ENCODE data around the gene THOP1. TPM values are rescaled to one million over a fixed set of nuclear protein-coding genes. Genes with fewer than 3 reads are reported as not detected.

Gene THOP1
- total and polyA plus RNA-seq, 2 experiments from 2014 or later = 81.3 to 111 TPM

DNA sequence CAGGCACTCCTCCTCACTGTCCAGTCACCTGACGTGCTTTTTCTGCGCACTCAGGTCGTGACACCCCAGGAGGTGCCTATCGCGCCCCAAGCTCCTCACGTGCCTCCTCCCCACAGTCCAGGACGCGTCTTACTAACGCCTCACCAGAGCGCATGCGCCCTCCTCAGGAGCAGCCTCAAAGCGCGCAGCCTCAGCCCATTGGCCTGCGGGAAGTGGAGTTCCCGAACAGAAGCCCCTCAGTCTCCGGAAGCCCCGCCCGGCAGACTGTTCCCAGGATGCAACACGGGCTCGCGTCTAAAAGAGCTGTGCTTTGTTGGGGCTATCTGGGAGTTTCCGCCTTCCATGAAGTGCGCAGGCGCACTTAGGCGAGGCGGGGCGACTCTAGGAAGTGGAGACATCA, 73.6 kb downstream of the THOP1 start:
- Histone ChIP-seq H3K9me3 (ENCODE audit: low read depth) (peaks cover 5% of the 10 kb centered on the region), H3K36me3 (peaks cover 9% of the 10 kb centered on the region), H3K4me1 (ENCODE audit: low read depth) (no peaks in the 10 kb centered on the region), H3K27ac (no peak overlapping the region), H3K4me3 (no peak overlapping the region), H3K27me3 (no peaks in the 10 kb centered on the region)
- TF ChIP-seq, protein P1, sequence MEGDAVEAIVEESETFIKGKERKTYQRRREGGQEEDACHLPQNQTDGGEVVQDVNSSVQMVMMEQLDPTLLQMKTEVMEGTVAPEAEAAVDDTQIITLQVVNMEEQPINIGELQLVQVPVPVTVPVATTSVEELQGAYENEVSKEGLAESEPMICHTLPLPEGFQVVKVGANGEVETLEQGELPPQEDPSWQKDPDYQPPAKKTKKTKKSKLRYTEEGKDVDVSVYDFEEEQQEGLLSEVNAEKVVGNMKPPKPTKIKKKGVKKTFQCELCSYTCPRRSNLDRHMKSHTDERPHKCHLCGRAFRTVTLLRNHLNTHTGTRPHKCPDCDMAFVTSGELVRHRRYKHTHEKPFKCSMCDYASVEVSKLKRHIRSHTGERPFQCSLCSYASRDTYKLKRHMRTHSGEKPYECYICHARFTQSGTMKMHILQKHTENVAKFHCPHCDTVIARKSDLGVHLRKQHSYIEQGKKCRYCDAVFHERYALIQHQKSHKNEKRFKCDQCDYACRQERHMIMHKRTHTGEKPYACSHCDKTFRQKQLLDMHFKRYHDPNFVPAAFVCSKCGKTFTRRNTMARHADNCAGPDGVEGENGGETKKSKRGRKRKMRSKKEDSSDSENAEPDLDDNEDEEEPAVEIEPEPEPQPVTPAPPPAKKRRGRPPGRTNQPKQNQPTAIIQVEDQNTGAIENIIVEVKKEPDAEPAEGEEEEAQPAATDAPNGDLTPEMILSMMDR (IDR thresholded peaks at IDR 0.05; ENCODE audit: low read depth, low read length) = no peak
- DNase-seq (ENCODE audit: low read depth in 1 of 2, low spot score in 1 of 2) = no peak

DNA sequence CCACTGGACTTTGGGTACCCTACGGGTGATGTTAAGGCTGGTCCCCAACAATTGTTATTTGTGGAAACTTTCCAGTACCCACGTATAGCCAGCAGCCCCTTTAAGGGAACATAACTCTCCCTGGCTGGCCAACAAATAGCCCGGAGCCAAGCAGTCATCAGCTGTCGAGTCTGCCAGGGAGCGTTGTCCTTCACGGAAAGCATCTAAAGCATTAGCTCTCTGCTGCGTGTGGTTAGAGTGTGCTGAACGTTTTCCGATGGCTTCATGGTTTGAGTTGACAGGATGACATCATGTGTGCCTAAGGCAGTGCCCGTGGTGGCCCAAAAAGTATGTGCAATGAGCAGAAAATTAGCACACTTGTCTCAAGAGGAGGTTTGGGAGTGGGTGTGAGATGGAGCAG, 78.5 kb downstream of the THOP1 start:
- Histone ChIP-seq H3K9me3 (ENCODE audit: low read depth) (no peaks in the 10 kb centered on the region), H3K27me3 (no peaks in the 10 kb centered on the region), H3K4me1 (ENCODE audit: low read depth) (no peaks in the 10 kb centered on the region), H3K27ac (no peak overlapping the region), H3K4me3 (no peak overlapping the region), H3K36me3 (no peaks in the 10 kb centered on the region)
- DNase-seq (ENCODE audit: low read depth in 1 of 2, low spot score in 1 of 2) = no peak
- TF ChIP-seq, protein P1 (IDR thresholded peaks at IDR 0.05; ENCODE audit: low read depth, low read length) = no peak

Other genes starting within 250 kb of the THOP1 start
- gene GNG7, start 82.8 kb upstream of the THOP1 start, total RNA-seq = 14.3 and 20.4 TPM in 2 replicates
- gene GNG7, start 82.8 kb upstream of the THOP1 start, polyA plus RNA-seq = 24.8 and 34.4 TPM in 2 replicates
- gene DIRAS1, start 64.1 kb upstream of the THOP1 start, total RNA-seq = 3.0 and 4.2 TPM in 2 replicates
- 3.1 and 3.3 TPM in 2 replicates for gene DIRAS1, start 64.1 kb upstream of the THOP1 start, polyA plus RNA-seq
- 29.4 and 33.5 TPM in 2 replicates for gene SLC39A3, start 45.5 kb upstream of the THOP1 start, total RNA-seq
- gene SLC39A3, start 45.5 kb upstream of the THOP1 start, polyA plus RNA-seq = 36.6 and 46.0 TPM in 2 replicates
- gene SGTA, start 2.2 kb upstream of the THOP1 start, total RNA-seq = 102 and 106 TPM in 2 replicates
- gene SGTA, start 2.2 kb upstream of the THOP1 start, polyA plus RNA-seq = 135 and 137 TPM in 2 replicates
- gene ZNF554, start 34.4 kb downstream of the THOP1 start, total RNA-seq = 11.6 and 18.2 TPM in 2 replicates
- gene ZNF554, start 34.4 kb downstream of the THOP1 start, polyA plus RNA-seq = 11.1 and 12.4 TPM in 2 replicates
- 8.7 and 9.5 TPM in 2 replicates for gene ZNF555, start 56.0 kb downstream of the THOP1 start, total RNA-seq
- gene ZNF555, start 56.0 kb downstream of the THOP1 start, polyA plus RNA-seq = 9.0 and 15.2 TPM in 2 replicates
- 0.04 and 0.21 TPM in 2 replicates for gene ZNF556, start 81.8 kb downstream of the THOP1 start, total RNA-seq
- gene ZNF556, start 81.8 kb downstream of the THOP1 start, polyA plus RNA-seq = 0.09 TPM in 1 of 2 replicates, not detected in the other
- gene ZNF57, start 115.4 kb downstream of the THOP1 start, total RNA-seq = 2.1 and 4.1 TPM in 2 replicates
- 4.4 and 5.4 TPM in 2 replicates for gene ZNF57, start 115.4 kb downstream of the THOP1 start, polyA plus RNA-seq
- 4.4 and 4.7 TPM in 2 replicates for gene ZNF77, start 159.5 kb downstream of the THOP1 start, total RNA-seq
- gene ZNF77, start 159.5 kb downstream of the THOP1 start, polyA plus RNA-seq = 2.6 and 7.7 TPM in 2 replicates
- 30.3 and 35.4 TPM in 2 replicates for gene TLE6, start 192.1 kb downstream of the THOP1 start, total RNA-seq
- gene TLE6, start 192.1 kb downstream of the THOP1 start, polyA plus RNA-seq = 42.8 and 45.8 TPM in 2 replicates
- 71.1 and 95.9 TPM in 2 replicates for gene TLE2, start 243.8 kb downstream of the THOP1 start, total RNA-seq
- 102 and 105 TPM in 2 replicates for gene TLE2, start 243.8 kb downstream of the THOP1 start, polyA plus RNA-seq

All from cardiac muscle cell (in vitro differentiated cells and primary cell).